Measurements from ENCODE around the gene HDDC3.
"Not testable (repeated sequence)": the region's sequence is repeated elsewhere in the genome, so short reads cannot be mapped to it uniquely, and the experiment has no call there.

HDDC3 gene

DNA sequence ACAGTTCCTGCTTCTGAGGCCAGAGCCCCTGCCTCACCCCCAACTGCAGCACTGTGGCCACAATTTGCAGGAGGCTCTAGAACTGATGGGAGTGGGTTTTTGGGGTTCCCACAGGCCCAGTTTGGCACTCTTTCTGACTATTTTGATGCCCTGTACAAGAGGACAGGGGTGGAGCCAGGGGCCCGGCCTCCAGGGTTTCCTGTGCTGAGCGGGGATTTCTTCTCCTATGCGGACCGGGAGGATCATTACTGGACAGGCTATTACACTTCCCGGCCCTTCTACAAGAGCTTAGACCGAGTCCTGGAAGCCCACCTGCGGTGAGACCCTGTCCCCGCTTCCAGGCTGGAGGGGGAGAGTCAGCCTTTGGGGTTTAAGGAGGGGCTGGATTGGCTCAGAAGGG is 22.4 kb downstream of the HDDC3 start:
- DNase-seq (ENCODE audit: low spot score): no peak

DNA sequence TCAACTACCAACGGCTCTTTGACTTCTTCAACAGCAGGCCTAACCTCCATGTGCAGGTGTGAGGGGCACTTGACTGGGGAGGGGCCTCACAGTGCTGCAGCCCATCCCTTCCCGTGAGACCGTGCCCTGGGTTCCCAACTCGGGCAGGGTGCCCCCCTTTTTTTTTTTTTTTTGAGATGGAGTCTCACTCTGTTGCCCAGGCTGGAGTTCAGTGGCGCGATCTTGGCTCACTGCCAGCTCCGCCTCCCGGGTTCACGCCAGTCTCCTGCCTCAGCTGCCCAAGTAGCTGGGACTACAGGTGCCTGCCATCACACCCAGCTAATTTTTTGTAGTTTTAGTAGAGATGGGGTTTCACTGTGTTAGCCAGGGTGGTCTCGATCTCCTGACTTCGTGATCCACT is 22.9 kb downstream of the HDDC3 start:
- DNase-seq (ENCODE audit: low spot score): not testable (repeated sequence)

DNA sequence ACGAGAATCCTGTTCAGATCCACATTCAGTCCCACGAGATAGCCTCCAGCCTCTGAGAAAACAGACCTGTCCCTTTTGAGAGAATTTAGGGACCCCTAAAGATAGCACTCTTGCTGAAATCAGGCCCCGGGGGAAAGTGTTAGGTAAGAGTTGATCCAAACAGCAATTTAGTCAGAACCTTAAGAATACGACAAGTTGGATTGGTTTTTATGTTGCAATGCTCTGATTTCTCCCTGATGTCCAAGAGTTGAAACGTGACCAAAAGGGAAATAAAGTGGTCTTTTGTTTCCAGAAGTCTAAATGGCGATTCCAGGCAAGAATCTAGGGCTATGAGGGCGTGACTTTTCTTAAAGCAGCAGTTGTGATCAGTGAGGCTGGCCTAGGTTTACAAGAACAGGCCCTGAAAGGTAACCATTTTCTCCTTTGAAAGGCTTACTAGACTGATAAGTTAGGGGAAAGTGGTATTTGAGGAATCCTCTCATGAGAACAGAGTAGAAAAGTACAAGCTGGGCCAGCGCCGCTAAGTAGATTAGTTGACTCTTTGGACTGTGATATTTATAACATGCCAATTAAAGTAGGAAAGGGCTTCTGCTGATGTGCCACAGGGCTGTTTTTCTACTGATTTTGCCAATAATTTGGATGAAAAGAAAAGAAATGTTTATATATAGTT is 24.4 kb downstream of the HDDC3 start:
- DNase-seq (ENCODE audit: low spot score): no peak

DNA sequence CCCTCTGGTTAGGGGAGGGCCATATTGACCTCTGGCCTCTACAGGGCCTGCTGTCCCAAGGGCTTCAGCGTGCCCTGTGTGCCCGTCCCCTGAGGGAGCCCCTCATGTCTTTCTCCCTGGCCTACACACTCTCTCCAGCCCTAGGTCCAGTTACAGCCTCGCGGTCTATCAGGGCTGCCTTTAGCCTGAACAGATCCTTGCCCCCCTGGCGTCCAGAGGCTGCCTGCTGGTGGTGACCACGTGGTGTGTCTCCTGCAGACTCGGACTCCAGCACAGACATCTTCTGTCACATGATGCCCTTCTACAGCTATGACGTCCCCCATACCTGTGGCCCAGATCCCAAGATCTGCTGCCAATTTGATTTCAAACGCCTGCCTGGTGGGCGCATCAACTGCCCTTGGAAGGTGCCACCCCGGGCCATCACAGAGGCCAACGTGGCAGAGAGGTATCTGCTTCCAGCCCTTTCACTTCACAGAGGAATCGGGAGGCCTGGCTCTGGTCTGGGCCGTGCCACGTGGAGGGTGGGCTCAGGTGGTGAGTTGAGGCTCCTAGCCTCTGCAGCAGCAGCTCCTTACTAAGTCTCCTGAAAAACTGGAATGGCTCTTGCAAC is 25.2 kb downstream of the HDDC3 start:
- no peak for DNase-seq (ENCODE audit: low spot score)

DNA sequence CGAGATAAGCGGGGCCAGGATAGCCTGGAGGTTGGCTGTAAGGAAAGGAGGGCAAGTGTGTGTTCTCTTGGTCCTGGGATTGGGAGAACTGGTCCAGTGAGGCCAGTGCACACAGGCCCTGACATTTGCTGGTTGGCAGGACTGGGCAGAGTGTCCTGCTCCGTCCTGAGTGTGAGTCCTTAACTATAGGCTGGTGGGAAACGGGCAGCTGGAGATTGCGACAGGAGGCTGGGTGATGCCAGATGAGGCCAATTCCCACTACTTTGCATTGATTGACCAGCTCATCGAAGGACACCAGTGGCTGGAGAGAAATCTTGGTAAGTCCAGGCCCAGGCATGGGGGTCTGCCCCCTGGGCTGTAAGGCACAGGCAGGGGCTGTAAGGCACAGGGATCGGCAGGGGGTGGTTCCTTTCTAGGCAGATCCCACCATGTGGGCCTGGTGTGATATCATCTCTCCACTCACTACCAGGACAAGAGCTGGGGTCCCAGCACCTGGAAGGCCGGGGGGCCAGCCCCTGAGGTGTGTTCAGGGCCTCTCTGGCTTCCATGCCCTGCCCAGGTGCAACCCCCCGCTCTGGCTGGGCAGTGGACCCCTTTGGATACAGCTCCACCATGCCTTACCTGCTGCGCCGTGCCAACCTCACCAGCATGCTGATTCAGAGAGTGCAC is 26.0 kb downstream of the HDDC3 start:
- no peak for DNase-seq (ENCODE audit: low spot score)

DNA sequence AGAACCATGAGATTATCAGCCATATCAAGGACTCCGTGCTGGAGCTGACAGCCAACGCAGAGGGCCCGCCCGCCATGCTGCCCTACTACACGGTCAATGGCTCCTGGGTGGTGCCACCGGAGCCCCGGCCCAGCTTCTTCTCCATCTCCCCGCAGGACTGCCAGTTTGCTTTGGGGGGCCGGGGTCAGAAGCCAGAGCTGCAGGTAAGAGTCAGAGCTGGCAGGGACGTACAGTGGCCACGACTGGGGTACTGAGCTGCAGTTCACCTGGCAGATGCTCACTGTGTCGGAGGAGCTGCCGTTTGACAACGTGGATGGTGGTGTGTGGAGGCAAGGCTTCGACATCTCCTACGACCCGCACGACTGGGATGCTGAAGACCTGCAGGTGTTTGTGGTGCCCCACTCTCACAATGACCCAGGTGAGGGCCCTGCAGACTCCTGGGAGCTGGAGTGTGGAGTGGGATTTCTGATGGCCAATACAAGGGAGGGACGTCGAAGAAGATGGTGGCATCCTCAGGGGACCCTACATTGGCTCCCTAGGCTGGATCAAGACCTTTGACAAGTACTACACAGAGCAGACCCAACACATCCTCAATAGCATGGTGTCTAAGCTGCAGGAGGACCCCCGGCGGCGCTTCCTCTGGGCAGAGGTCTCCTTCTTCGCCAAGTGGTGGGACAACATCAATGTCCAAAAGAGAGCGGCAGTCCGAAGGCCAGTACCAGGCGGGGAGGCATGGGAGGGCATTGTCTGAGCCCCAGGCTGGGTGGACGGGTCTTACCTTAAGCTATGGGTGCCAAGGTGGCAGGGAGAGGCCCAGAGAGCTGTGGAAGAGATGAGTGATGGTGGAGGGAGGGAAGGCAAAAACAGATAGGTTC is 26.8 kb downstream of the HDDC3 start:
- DNase-seq (ENCODE audit: low spot score): no peak

DNA sequence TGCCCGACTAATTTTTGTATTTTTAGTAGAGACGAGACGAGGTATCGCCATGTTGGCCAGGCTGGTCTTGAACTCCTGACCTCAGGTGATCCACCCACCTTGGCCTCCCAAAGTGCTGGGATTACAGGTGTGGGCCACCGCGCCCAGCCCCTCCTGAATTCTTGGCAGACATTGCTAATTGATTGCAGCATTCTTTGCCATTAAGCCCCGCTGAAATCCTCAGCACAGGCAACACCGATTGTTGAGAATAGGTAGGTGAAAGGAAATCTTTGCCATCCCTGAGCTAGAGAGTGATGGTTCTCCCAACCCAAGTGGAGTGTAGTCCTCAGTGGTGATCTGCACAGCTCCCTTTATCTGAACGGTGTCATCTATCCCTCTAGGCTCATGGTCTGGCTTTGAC is 27.6 kb downstream of the HDDC3 start:
- DNase-seq (ENCODE audit: low spot score): no peak

DNA sequence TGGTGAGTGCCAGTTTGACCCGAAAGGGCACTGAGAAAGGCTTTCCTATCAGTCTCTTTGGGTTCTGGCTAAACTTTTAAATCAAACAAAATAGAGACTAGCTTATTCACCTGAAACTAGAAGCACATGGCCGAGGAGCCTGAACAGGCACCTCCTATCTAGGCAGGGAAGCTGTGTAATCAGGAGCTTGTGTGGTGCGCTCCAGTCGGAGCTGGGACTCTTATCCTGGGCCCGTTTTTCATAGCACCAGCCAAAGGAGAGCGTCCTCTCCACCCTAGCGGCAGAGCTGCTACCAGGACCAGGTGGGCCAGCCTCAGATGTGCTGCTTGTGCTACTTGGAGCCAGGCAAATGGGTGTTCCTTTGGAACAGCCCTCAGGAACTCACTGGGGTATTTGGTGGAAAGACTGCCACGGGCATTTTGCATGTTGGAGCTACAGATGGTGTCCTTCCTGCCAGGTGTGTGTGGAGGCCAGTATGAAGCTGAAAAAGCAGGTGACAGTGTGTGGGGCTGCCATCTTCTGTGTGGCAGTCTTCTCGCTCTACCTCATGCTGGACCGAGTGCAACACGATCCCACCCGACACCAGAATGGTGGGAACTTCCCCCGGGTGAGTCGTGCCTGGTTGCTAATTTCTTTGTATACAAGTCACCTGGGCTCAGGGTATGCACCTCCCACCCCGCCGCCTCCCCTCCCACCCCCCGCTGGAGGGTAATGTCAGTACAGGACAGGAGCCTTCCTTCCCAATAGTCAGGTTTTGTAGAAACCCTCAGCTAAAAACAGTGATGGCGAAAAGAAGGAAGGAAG is 28.4 kb downstream of the HDDC3 start:
- no peak for DNase-seq (ENCODE audit: low spot score)

DNA sequence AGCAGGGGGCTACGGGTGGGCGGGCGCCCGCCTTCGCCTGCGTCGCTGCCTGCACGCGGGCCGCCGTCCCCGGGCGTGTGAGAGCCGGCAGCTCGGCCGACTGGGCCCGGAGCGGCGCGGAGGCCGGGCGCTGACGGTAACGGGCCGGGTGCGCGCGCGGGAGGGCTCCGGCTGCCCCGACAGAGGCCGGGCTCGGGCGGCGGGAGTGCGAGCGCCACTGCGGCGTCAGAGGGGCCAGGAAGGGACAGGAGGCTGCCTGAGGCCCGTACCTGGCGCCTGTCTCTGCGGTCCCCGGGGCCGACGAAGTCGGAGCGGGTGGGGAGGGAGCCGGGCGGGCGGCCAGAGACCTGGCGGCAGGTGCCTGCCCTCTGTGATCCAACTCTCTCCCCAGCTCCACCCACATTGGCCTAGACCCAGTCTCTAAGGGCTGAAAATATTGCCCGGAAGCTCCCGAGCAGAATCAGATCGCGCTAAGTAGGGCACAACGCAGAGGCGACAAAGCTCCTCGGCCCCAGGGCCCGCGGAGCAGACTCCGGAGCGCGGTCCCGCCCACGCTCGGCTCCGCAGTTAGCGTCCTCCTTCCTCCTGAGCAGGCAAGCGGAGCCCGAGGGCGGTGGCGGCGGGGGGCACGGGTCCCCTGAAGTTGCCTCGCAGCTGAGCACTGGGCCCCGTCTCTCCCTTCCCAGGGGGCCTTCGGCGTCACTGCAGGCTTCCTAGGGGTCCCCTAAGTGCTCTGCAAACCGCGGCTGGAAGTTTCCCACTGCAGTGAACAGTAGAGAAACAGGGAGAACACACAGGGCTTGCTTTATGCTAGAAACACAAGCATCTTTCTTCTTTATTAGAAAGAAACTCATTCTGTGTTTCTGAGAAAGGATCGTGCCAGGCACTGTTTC is 29.3 kb downstream of the HDDC3 start, which contains the start of gene MAN2A2:
Gene MAN2A2 (plus strand): TSS at position 463 of the 893 bp plus-strand sequence. CDS start 906 bp downstream, outside the sequence.
- peak; percentile 58 for DNase-seq (ENCODE audit: low spot score)

DNA sequence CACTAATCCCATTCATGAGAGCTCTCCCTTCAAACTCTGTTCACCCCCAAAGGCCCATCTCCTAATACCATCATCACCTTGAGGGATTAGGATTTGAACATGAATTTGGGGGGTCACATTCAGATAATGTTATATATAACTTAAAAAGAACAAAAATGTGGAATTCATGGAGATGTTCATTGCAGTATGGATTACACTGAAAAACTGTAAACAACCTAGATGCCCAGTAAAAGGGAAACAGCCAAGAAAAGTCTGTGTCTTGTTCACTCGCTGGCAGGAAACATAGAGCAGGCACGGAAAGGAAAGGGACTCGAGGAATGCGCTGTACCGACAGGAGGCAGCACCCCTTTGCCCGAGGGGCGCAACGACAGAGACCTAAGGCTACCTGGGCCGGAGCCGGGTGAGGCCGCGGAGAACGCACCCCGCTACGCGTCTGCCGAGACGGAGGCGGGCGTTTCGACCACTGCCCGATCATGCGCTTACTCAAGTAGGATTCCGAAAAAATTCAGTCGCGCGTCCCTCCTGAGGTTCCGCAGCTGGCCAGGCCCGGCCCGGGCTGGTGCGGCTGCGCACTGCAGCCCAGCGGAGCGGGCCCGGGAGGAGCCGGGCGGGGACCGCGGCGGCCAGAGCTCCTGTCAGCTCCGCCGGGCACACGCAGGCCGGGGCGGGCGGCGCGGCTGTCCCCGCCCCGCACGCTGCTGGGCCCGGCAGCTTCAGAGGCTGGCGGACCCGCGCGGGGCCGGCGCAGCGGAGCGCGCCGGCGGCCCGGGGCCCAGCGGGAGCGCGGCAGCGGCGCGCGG is 30.1 kb downstream of the HDDC3 start:
- DNase-seq (ENCODE audit: low spot score): peak; percentile 70

DNA sequence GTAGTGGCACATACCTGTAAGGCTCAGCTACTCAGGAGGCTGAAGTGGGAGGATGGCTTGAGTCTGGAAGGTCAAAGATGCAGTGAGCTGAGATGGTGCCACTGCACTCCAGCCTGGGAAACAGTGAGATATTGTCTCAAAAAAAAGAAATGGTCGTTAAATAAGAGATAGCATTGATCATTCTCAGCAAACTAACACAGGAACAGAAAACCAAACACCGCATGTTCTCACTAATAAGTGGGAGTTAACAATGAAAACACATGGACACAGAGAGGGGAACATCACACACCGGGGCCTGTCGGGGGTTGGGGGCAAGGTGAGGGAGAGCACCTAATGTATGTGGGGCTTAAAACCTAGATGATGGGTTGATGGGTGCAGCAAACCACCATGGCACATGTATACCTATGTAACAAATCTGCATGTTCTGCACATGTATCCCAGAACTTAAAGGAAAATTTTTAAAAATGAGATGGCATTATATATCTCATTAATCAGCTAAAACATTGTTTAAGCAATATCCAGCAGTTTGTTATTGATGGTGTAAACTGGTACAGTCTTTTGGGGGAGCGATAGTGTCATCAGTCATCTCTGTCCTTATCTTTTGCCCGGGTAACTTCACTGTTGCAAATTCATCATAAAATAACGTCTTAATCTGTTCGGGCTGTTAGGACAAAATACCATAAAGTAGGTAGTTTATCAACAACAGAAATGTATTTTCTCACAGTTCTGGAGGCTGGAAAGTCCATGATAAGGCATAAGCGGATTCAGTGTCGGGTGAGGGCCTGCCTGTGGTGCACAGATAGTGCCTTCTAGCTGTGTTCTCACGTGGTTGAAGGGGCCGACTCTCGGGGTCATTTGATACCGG is 30.9 kb downstream of the HDDC3 start:
- DNase-seq (ENCODE audit: low spot score): no peak

DNA sequence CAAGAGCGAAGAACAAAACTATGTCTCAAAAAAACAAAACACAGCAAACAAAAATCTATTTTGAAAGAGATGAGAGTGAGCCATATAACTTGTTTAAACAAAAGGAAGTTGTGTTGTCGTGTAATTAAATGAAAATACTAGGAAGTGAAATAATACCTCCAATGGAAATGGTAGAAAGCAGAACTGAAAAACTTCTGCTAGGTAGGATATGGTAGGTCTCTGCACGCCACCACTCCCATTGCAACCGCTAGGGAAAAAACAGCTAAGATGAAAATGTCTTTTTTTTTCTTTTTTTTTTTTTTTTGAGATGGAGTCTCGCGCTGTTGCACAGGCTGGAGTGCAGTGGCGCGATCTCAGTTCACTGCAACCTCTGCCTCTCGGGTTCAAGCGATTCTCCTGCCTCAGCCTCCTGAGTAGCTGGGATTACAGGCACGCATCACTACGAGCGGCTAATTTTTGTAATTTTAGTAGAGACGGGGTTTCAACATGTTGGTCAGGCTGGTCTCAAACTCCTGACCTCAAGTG is 35.2 kb downstream of the HDDC3 start:
- not testable (repeated sequence) for DNase-seq (ENCODE audit: low spot score)

DNA sequence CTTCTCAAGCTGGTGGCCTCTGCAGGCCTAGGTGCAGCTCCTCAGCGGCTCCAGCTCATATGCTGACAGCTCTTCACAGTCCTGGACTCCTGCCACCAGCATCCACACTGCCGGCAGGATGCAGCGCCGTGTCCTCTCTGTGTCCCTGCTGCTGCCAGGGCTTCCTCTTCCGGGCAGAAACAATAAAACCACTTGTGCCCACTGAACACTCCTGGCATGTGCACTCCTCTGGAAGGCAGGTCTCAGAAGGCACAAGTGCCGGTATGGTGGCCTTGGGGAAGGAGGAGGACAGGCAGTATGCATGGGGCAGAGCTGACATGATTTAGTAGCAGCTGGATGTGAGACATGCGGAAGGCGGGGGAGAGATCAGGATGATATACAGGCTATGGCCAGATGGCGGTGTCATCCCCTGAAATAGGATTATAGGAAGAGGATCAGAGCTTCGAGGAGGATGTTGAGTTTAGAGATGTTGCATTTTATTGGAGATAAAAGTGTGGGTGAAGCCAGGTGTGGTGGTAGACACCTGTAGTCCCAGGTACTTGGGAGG is 36.7 kb downstream of the HDDC3 start:
- DNase-seq (ENCODE audit: low spot score): no peak

DNA sequence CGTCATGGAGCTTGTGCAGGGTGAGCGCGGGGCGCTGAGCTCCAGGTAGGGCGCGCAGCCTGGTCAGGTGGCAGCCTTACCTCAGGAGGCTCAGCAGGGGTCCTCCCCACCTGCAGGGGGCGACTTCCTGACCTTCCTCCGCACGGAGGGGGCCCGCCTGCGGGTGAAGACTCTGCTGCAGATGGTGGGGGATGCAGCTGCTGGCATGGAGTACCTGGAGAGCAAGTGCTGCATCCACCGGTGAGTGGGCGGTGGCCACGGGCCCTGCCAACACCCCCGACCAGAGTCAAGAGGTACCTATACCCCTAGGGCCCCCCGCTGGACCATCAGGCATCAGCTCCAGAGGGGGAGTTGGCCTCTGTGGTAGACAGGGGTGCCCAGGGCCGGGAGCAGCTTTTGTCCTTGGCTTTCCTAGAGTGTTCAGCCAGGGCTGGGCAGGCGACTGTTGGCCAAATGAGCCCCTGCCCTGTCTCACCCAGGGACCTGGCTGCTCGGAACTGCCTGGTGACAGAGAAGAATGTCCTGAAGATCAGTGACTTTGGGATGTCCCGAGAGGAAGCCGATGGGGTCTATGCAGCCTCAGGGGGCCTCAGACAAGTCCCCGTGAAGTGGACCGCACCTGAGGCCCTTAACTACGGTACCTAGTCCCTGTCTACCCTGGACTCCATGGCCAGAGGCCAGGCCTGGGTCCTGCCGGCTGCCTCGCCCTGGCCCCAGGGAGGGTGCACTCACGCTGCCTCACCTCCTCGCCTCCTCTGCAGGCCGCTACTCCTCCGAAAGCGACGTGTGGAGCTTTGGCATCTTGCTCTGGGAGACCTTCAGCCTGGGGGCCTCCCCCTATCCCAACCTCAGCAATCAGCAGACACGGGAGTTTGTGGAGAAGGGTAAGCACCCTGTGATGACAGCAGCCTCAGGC is 38.9 kb downstream of the HDDC3 start:
- DNase-seq (ENCODE audit: low spot score): no peak

DNA sequence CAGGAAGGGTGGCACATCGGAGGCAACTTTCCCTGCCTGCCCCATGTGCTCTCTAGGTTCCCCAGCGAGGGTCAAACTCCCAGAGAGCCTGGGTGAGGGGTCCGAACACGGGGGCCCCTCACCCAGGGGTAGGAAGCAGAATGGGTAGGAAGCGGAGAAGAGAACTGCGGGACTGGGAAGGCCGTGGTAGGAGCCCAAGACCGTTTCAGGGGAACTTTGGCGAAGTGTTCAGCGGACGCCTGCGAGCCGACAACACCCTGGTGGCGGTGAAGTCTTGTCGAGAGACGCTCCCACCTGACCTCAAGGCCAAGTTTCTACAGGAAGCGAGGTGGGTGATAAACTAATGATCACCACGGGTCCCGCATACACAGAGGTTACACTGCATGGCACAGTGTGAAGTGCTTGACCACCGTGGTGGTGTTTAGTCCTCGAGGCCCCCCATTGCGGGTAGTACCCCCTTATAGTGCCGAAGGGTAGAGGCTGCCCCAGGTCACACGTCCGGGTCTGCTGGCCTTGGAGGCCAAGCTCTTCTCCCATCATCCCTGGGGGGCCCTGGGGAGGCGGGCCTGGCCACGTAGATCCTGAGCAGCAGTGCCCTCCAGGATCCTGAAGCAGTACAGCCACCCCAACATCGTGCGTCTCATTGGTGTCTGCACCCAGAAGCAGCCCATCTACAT is 39.7 kb downstream of the HDDC3 start:
- no peak for DNase-seq (ENCODE audit: low spot score)

DNA sequence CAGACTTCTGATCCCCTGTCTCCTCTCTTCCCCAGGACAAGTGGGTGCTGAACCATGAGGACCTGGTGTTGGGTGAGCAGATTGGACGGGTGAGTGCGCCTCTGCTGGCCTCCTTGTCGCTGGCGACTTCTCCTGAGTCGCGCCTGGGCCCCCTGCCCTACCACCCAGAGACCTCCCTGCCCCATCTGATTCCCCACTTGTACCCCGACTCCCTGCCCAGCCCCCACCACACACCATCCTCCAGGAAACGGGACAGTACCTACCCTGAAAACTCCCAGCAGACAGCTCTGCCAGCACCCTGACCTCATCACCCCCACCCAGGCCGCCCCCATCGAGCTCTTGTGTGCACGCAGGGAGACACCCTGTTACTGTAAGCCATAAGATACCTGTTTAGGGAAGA is 40.3 kb downstream of the HDDC3 start:
- no peak for DNase-seq (ENCODE audit: low spot score)

Measured in CD4-positive, alpha-beta T cell treated with Interleukin-15 for 4 hours (primary cell).